Neutrophil (primary cell): ENCODE measurements around the gene ALG1L2.
"Not testable (repeated sequence)": the region's sequence is repeated elsewhere in the genome, so short reads cannot be mapped to it uniquely, and the experiment has no call there.

Experiments
- H3K27ac ChIP-seq: fragments of 200-600 bp; sonication (generic); 2 replicates; pipeline ENCODE4 v1.5.1; 2016; ENCODE audit warnings: mild to moderate bottlenecking, moderate library complexity
- H3K27me3 ChIP-seq: fragments of 200-600 bp; sonication (generic); 2 replicates; pipeline ENCODE4 v1.6.0; 2016; ENCODE audit warnings: mild to moderate bottlenecking
- H3K36me3 ChIP-seq: fragments of 200-600 bp; sonication (generic); 2 replicates; pipeline ENCODE4 v1.5.1; 2017
- H3K4me1 ChIP-seq, 2 experiments: fragments of 200-600 bp in 1 of 2; sonication (generic) in 1 of 2; 1 replicate in 1 of 2; 2 replicates in 1 of 2; pipeline versions ENCODE4 v1.5.1 to v1.6.1; 2013 to 2016; ENCODE audit warnings: low read depth in 1 of 2, low read length in 1 of 2, mild to moderate bottlenecking in 1 of 2, moderate library complexity in 1 of 2; ENCODE audit not compliant: control insufficient read depth in 1 of 2, insufficient read depth in 1 of 2
- H3K4me3 ChIP-seq, 2 experiments: fragments of 200-600 bp in 1 of 2; sonication (generic) in 1 of 2; 1 replicate in 1 of 2; 2 replicates in 1 of 2; pipeline ENCODE4 v1.5.1; 2013 to 2016; ENCODE audit warnings: low read depth in 1 of 2, low read length in 1 of 2, mild to moderate bottlenecking in 1 of 2, moderate library complexity in 1 of 2
- H3K9me3 ChIP-seq: fragments of 200-600 bp; sonication (generic); 2 replicates; pipeline ENCODE4 v1.5.1; 2016
- CTCF ChIP-seq: fragments of 200-600 bp; sonication (generic); IDR thresholded peaks from 2 replicates; pipeline ENCODE4 v1.5.1; 2016; ENCODE audit warnings: antibody characterized with exemption

The ALG1L2 gene

GRCh38 chr3:130059162-130059561, 22.5 kb upstream of the ALG1L2 start:
- H3K27ac ChIP-seq, H3K4me3 ChIP-seq, H3K27me3 ChIP-seq, H3K4me1 ChIP-seq, H3K9me3 ChIP-seq, H3K36me3 ChIP-seq: not testable (repeated sequence)

GRCh38 chr3:130073582-130073981, 8.0 kb upstream of the ALG1L2 start:
- H3K36me3 ChIP-seq, result no peaks in the 10 kb centered on the region
- TF ChIP-seq CTCF, result no peak
- H3K27me3 ChIP-seq, result no peaks in the 10 kb centered on the region
- H3K4me3 ChIP-seq, result no peak overlapping the region
- no peaks in the 10 kb centered on the region for H3K9me3 ChIP-seq
- no peaks in the 10 kb centered on the region for H3K4me1 ChIP-seq
- H3K27ac ChIP-seq, result no peak overlapping the region

- H3K27ac ChIP-seq, result no peak overlapping the region
- TF ChIP-seq CTCF, result no peak
- H3K9me3 ChIP-seq, result no peaks in the 10 kb centered on the region
- H3K4me3 ChIP-seq, result no peak overlapping the region
- H3K27me3 ChIP-seq, result peaks cover 16% of the 10 kb centered on the region
- H3K36me3 ChIP-seq, result no peaks in the 10 kb centered on the region
- no peaks in the 10 kb centered on the region for H3K4me1 ChIP-seq
These were observed 4.0 kb upstream of the ALG1L2 start for GRCh38 chr3:130077636-130078035.

- H3K4me3 ChIP-seq, H3K36me3 ChIP-seq, H3K9me3 ChIP-seq, H3K27ac ChIP-seq: not testable (repeated sequence)
- Histone ChIP-seq H3K4me1 (peaks cover 0 to 21% of the 10 kb centered on the region in 2 experiments), H3K27me3 (peaks cover 16% of the 10 kb centered on the region)
These were observed 1.9 kb downstream of the ALG1L2 start for GRCh38 chr3:130083363-130084090.

GRCh38 chr3:130084436-130084980, 2.9 kb downstream of the ALG1L2 start:
- Histone ChIP-seq H3K4me1 (peaks cover 0 to 21% of the 10 kb centered on the region in 2 experiments), H3K9me3 (no peaks in the 10 kb centered on the region), H3K27me3 (peaks cover 16% of the 10 kb centered on the region), H3K4me3 (no peak overlapping the region), H3K36me3 (no peaks in the 10 kb centered on the region), H3K27ac (no peak overlapping the region)
- TF ChIP-seq CTCF, result no peak

GRCh38 chr3:130085881-130086280, 4.2 kb downstream of the ALG1L2 start:
- Histone ChIP-seq H3K4me3 (no peak overlapping the region), H3K4me1 (peaks cover 0 to 21% of the 10 kb centered on the region in 2 experiments), H3K27me3 (peaks cover 10% of the 10 kb centered on the region), H3K27ac (peak overlapping the region; percentile 62), H3K36me3 (no peaks in the 10 kb centered on the region), H3K9me3 (no peaks in the 10 kb centered on the region)
- TF ChIP-seq CTCF, result no peak

GRCh38 chr3:130086628-130087027, 5.0 kb downstream of the ALG1L2 start:
- not testable (repeated sequence) for H3K4me3 ChIP-seq, H3K27me3 ChIP-seq, H3K36me3 ChIP-seq, H3K9me3 ChIP-seq
- Histone ChIP-seq H3K27ac (peak overlapping the region; percentile 62), H3K4me1 (peaks cover 0 to 21% of the 10 kb centered on the region in 2 experiments)
